Thyroid gland (tissue), 4 donors: ENCODE data around the gene MIA. TPM values are rescaled to one million over a fixed set of nuclear protein-coding genes. Genes with fewer than 3 reads are reported as not detected.
"Not testable (repeated sequence)": the region's sequence is repeated elsewhere in the genome, so short reads cannot be mapped to it uniquely, and the experiment has no call there.

ENCODE experiments used
- DNase-seq, 2 donors: peaks; one replicate each; pipeline ENCODE4 v3.0.0-alpha.2; 2019
- H3K27ac ChIP-seq, 3 donors: fragments of 200-600 bp; sonication (generic); 1 replicate in 2 of 3; 2 replicates in 1 of 3; pipeline ENCODE4 v1.5.1; 2016 to 2019; ENCODE audit warnings: mild to moderate bottlenecking in 1 of 3, moderate library complexity in 1 of 3
- H3K27me3 ChIP-seq: fragments of 200-600 bp; sonication (generic); one replicate; pipeline ENCODE4 v1.5.1; 2019
- H3K36me3 ChIP-seq, 2 donors: fragments of 200-600 bp; sonication (generic); one replicate each; pipeline ENCODE4 v1.5.1; 2016 to 2019
- H3K4me1 ChIP-seq, 2 donors: fragments of 200-600 bp; sonication (generic); one replicate each; pipeline ENCODE4 v1.5.1; 2017 to 2019
- H3K4me3 ChIP-seq, 3 donors: fragments of 200-600 bp; sonication (generic); replicated peaks in 1 of 3; 1 replicate in 2 of 3; 2 replicates in 1 of 3; pipeline ENCODE4 v1.5.1; 2016; ENCODE audit warnings: mild to moderate bottlenecking in 1 of 3
- H3K9me3 ChIP-seq: fragments of 200-600 bp; sonication (generic); one replicate; pipeline ENCODE4 v1.5.1; 2017
- POLR2A ChIP-seq, 2 donors: fragments of 450-650 bp; IDR thresholded peaks; one replicate each; pipeline ENCODE4 v1.6.1; 2017; ENCODE audit warnings: antibody characterized with exemption in 2 of 2, mild to moderate bottlenecking in 2 of 2, moderate library complexity in 1 of 2
- whole genome bisulfite sequencing, 2 donors: methylation state at CpG; one replicate each; pipeline ENCODE4 v1.1.5; 2017; 5-methylcytosine and 5-hydroxymethylcytosine counted together
- intact Hi-C: fragments of 100-400 bp; cut with DNase I; formaldehyde crosslinking; loops from one replicate; pipeline ENCODE4 v1.15.1; 2023
- total RNA-seq, 4 donors: library from RNA; depleted of rRNA; stranded (reverse); fragments of >200 nt; gene quantifications; one replicate each; pipeline ENCODE4 v1.2.3, GENCODE V29; 2016
- TF ChIP-seq, protein P1 (sequence below), 6 experiments: fragments of 200-600 bp in 3 of 6; fragments of 450-650 bp in 3 of 6; sonication (generic) in 3 of 6; IDR thresholded peaks; one replicate each; pipeline ENCODE4 v1.5.1; 2016 to 2019; ENCODE audit warnings: antibody characterized with exemption in 6 of 6, mild to moderate bottlenecking in 2 of 6, inconsistent platforms in 1 of 6, moderate library complexity in 1 of 6

MIA gene
- total RNA-seq, 4 donors from 2014 or later, result not detected

DNA sequence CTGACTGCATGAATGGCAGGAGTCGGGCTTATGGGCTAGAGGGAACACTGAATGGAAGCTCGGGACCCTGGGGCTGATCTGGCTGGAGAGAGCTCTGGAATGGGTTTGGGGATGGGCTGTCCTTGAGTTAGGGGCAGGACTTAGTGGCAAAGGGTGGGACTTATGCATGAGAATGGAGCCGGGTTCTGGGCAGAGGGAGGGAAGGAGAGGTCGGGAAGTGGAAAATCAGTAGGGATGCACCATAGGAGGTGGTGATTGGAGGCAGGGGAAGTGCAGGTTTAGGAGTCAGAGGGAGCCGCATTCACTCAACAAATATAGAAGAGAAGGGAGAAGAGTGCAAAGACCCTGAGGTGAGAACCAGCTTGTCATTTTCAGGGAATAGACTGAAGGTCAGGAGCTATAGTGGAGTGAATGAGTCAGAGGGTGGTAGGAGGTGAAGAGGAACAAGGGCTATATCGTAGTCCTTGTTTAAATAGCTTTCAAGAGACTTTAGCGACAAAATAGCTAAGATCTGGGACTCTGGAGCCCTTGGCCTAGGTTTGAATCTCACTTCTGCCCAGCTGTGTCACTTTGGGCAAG lies 3.5 kb downstream of the MIA start:
- TF ChIP-seq, protein P1, sequence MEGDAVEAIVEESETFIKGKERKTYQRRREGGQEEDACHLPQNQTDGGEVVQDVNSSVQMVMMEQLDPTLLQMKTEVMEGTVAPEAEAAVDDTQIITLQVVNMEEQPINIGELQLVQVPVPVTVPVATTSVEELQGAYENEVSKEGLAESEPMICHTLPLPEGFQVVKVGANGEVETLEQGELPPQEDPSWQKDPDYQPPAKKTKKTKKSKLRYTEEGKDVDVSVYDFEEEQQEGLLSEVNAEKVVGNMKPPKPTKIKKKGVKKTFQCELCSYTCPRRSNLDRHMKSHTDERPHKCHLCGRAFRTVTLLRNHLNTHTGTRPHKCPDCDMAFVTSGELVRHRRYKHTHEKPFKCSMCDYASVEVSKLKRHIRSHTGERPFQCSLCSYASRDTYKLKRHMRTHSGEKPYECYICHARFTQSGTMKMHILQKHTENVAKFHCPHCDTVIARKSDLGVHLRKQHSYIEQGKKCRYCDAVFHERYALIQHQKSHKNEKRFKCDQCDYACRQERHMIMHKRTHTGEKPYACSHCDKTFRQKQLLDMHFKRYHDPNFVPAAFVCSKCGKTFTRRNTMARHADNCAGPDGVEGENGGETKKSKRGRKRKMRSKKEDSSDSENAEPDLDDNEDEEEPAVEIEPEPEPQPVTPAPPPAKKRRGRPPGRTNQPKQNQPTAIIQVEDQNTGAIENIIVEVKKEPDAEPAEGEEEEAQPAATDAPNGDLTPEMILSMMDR (IDR thresholded peaks at IDR 0.05), result no peak
- TF ChIP-seq POLR2A (IDR thresholded peaks at IDR 0.05), result no peak
- Histone ChIP-seq H3K36me3 (no peaks in the 10 kb centered on the region), H3K9me3 (no peaks in the 10 kb centered on the region), H3K4me3 (peak overlapping the region; percentile 2 to 63 (median 50)), H3K27ac (peak overlapping the region; percentile 64 to 88 (median 70)), H3K4me1 (peaks cover 12 to 14% of the 10 kb centered on the region in 2 donors), H3K27me3 (no peaks in the 10 kb centered on the region)
- no peak for DNase-seq
- WGBS, 2 donors, result 10 to 12% methylated on average over 7 of the region's 7 CpGs
- intact Hi-C loops, result no loop called here

DNA sequence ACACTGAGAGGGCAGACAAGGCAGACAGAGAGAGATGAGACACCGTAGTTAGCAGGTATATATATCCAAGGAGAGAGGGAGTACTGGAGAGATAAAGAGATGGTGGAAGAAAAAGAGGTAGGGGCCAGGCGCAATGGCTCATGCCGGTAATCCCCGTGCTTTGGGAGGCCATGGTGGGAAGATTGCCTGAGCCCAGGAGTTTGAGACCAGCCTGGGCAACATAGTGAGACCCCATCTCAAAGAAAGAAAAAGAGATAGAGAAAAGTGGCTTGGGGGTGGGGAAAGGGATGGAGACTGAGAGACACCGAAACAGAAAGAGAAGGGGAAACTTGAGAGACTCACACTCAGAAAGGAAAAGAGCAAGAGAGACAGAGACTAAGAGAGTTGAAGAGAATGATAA lies 5.3 kb downstream of the MIA start:
- TF ChIP-seq, protein P1 (IDR thresholded peaks at IDR 0.05), result no peak
- no peak for TF ChIP-seq POLR2A (IDR thresholded peaks at IDR 0.05)
- intact Hi-C loops, result no loop called here
- Histone ChIP-seq H3K4me1 (peaks cover 12 to 14% of the 10 kb centered on the region in 2 donors), H3K27ac (no peak overlapping the region), H3K9me3 (no peaks in the 10 kb centered on the region), H3K27me3 (no peaks in the 10 kb centered on the region), H3K36me3 (peaks cover 0 to 2% of the 10 kb centered on the region in 2 donors), H3K4me3 (no peak overlapping the region)
- 96 to 98% methylated on average over 5 of the region's 5 CpGs for WGBS, 2 donors
- DNase-seq, result no peak

DNA sequence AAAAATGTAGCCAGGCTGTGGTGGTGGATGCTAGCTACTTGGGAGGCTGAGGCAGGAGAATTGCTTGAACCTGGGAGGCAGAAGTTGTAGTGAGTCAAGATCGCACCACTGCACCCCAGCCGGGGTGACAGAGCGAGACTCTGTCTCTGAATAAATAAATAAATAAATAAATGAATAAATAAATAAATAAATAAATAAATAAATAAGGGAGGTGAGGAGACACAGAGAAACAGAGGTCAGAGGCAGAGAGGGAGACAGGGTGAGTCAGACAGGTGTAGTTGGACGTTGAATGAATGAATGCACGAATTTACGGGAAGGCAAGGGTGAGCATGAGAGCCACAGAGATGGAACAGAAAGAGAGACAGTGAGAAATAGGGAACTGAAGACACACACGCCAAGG lies 5.8 kb downstream of the MIA start:
- no peaks in the 10 kb centered on the region for H3K27me3 ChIP-seq
- intact Hi-C loops, result no loop called here
- no peak for TF ChIP-seq POLR2A (IDR thresholded peaks at IDR 0.05)
- TF ChIP-seq, protein P1 (IDR thresholded peaks at IDR 0.05), result no peak
- DNase-seq, result no peak
- no peak overlapping the region for H3K27ac ChIP-seq
- H3K9me3 ChIP-seq, result no peaks in the 10 kb centered on the region
- H3K4me1 ChIP-seq, result peaks cover 12 to 14% of the 10 kb centered on the region in 2 donors
- 95 to 97% methylated on average over 7 of the region's 7 CpGs for WGBS, 2 donors
- no peak overlapping the region for H3K4me3 ChIP-seq
- peaks cover 0 to 2% of the 10 kb centered on the region in 2 donors for H3K36me3 ChIP-seq

DNA sequence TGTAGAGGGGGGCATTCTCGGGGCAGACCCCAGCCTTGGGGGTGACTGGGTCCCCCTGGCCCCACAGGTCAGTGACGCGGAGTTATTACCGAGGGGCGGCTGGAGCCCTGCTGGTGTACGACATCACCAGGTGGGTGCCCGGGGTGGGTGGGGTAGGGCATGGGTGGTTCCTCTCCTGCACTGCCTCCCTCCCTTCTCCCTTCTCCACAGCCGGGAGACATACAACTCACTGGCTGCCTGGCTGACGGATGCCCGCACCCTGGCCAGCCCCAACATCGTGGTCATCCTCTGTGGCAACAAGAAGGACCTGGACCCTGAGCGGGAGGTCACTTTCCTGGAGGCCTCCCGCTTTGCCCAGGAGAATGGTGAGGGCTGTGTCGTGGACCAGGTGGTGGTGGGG lies 8.4 kb downstream of the MIA start:
- Histone ChIP-seq H3K4me1 (peaks cover 6 to 7% of the 10 kb centered on the region in 2 donors), H3K36me3 (peaks cover 0 to 2% of the 10 kb centered on the region in 2 donors), H3K9me3 (no peaks in the 10 kb centered on the region), H3K27ac (no peak overlapping the region), H3K4me3 (no peak overlapping the region), H3K27me3 (no peaks in the 10 kb centered on the region)
- no peak for DNase-seq
- TF ChIP-seq, protein P1 (IDR thresholded peaks at IDR 0.05), result no peak
- no peak for TF ChIP-seq POLR2A (IDR thresholded peaks at IDR 0.05)
- WGBS, 2 donors, result 89 to 92% methylated on average over 8 to 14 of the region's 14 CpGs
- intact Hi-C loops, result no loop called here

DNA sequence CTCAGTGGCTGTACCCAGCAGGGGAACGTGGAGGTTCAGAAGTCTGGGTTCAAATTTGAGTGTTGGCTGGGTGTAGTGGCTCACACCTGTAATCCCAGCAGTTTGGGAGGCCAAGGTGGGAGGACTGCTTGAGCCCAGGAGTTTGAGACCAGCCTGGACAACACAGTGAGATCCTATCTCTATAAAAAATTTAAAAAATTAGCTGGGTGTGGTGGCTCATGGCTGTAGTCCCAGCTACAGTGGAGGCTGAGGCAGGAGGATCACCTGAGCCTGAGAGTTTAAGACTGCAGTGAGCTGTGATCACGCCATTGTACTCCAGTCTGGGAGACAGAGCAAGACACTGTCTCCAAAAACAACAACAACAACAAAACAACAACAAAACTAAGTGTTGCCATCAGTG lies 8.8 kb downstream of the MIA start:
- intact Hi-C loops, H3K36me3 ChIP-seq: not testable (repeated sequence)
- 93 to 100% methylated on average over 2 of the region's 2 CpGs for WGBS, 2 donors

More for the DNA sequence above, 8.8 kb downstream of the MIA start:
- not testable (repeated sequence) for DNase-seq, H3K9me3 ChIP-seq, H3K27me3 ChIP-seq, H3K4me1 ChIP-seq, H3K4me3 ChIP-seq, H3K27ac ChIP-seq
